Spleen (tissue), 7 donors: ENCODE data around the gene UNC93A.

Source experiments
- CTCF ChIP-seq, 11 experiments: fragments of 200-600 bp in 7 of 11; fragments of 450-650 bp in 4 of 11; sonication (generic) in 4 of 11; IDR thresholded peaks in 8 of 11; conservative IDR thresholded peaks in 3 of 11; 1 replicate in 7 of 11; 2 replicates in 4 of 11; pipeline versions ENCODE4 v1.4.0 to v1.8.0; 2016 to 2021; ENCODE audit warnings: antibody characterized with exemption in 11 of 11, inconsistent platforms in 4 of 11, mild to moderate bottlenecking in 1 of 11
- POLR2A ChIP-seq, 3 donors: fragments of 450-650 bp; IDR thresholded peaks; one replicate each; pipeline ENCODE4 v1.5.1; 2017; ENCODE audit warnings: antibody characterized with exemption in 3 of 3, mild to moderate bottlenecking in 1 of 3
- POLR2AphosphoS5 ChIP-seq, 3 donors: sonication (generic); formaldehyde crosslinking; IDR thresholded peaks; one replicate each; pipeline ENCODE4 v1.5.1; 2017; ENCODE audit warnings: antibody characterized with exemption in 3 of 3
- donor health status: DM: no; HTN: no; CAD: no; lungs with moderate emphysema.
- donor health status: DM: no; HTN: no; CAD: no.
- donor health status: DM: no; HTN: no; CAD: no.

GRCh38 chr6:167247814-167248595 is 43.1 kb upstream of the UNC93A start:
- TF ChIP-seq POLR2AphosphoS5 (IDR thresholded peaks at IDR 0.05), result no peak
- TF ChIP-seq CTCF (IDR thresholded peaks at IDR 0.05 in 8 of 11, conservative IDR thresholded peaks at IDR 0.05 in 3 of 11), result no peak
- no peak for TF ChIP-seq POLR2A (IDR thresholded peaks at IDR 0.05)
